HG02973 (cell line): ENCODE measurements around the gene KDM4C.
"Not testable (repeated sequence)": the region's sequence is repeated elsewhere in the genome, so short reads cannot be mapped to it uniquely, and the experiment has no call there.

Source experiments
- ATAC-seq: cut with Tn5 transposase; IDR thresholded peaks from one replicate; pipeline ENCODE4 v1.9.1; 2021; ENCODE audit warnings: moderate library complexity; ENCODE audit not compliant: unreplicated experiment

KDM4C gene

GRCh38 chr9:6802926-6803325 lies 45.2 kb downstream of the KDM4C start:
- no peak for ATAC-seq

DNA sequence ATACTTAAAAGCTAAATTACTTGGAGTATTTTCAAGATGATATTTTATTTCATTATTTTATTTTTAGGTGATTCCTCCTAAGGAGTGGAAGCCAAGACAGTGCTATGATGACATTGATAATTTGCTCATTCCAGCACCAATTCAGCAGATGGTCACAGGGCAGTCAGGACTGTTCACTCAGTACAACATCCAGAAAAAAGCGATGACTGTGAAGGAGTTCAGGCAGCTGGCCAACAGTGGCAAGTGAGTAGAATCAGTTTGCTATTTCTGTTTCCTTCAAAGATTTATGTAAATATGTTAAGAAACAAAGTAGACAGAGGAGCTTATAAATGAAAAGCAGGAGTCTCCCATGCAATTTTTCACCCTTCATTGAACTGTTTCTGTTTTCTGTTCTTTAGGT lies 47.8 kb downstream of the KDM4C start:
- ATAC-seq, result no peak

DNA sequence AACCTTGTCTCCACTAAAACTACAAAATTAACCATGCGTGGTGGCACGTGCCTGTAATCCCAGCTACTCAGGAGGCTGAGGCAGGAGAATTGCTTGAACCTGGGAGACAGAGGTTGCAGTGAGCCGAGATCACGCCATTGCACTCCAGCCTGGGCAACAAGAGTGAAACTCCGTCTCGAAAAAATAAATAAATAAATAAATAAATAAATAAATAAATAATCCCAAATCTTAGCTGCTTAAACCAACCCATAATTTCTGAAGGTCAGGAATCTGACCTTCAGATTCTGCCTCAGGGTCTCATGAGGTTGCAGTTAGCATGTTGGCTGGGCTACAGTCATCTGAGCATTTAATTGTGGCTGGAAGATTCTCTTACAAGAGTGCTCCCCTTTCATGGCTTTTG lies 48.5 kb downstream of the KDM4C start:
- not testable (repeated sequence) for ATAC-seq

- not testable (repeated sequence) for ATAC-seq
Observed at GRCh38 chr9:6807669-6808068, 49.9 kb downstream of the KDM4C start.

DNA sequence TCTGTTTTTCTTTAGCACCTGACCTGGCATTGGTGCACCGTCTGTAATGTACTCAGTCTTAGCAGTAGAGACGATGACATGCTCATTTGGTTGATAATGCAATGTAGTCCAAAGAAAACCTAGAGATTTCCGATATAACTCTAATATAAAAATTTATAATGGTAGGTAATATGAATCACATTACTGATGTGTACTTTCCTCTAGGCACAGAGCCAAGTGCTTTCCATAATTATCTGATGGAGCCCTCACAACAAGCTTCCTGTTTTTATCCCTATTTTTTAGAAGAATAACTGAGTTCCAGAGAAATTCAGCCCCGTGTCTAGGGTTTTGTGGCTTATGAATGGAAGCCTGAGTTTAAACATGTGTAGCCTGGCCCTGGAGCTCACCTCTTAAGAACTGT lies 53.7 kb downstream of the KDM4C start:
- ATAC-seq, result no peak

- ATAC-seq, result no peak
Observed at GRCh38 chr9:6816581-6816980, 58.8 kb downstream of the KDM4C start.

DNA sequence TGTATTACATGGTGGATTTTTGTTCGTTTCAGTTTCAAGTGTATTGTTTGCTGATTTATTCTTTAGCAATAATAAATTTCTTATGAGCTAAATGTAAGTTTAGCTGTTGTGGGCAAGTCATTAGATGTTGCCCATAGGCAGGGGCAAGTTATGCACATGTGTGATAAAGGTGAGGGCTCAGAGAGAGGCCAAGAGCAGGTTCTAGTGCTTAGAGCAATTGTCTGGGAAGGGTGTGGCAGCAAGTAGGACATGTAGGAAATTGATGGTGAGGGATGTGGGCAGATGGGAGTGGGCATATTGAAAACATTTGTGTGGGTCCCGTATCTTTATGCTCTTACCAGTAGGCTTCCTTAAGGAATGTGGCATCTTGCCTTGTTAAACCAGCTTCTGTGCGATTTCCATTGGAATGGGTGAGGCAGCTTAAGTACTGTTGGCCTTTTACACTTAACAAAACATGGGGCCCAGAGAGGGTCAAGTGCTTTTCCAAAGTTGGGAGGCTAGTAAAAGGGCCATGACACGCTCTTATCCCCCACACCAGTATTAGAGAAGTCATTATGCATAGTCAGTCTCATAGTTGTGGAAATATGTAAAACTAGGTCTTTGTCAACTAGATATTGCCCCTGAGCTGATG lies 60.6 kb downstream of the KDM4C start:
- ATAC-seq, result no peak

DNA sequence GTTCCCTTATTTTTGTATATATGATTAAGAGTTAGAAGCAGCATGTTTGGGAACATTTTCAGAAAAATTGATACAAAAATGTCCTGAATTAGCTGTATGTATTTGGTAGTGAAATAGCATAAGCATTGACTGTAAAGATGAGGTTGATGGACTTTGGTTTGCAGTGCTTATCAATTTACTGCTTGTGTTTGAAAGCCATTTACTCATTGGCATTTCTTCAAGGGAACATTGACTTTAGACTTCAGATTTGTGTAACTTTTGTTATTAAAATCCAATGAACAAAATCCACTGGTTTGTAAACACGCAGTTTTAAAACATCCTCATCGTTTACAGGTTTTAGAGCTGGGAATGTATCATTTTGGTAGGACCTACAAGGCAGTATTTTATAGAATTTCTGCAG lies 61.3 kb downstream of the KDM4C start:
- ATAC-seq, result no peak

DNA sequence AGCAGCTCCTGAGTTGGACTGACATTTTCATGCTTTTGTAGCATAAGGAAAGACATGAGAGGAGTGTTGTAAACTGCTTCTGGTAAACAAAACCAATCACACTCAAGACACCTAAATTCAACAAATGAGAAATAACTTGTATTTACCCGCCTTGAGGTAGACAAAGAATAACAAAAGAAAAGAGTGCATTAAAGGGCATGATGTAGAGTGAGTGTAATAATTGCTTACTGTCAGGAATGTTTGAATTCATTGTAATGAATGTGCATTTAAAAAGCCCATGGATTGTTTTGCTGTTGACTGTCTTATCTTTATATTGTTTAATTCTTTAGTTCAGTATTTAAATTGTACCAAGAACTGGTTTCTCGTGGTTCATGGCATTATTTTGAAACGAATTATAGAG lies 61.8 kb downstream of the KDM4C start:
- ATAC-seq, result no peak

DNA sequence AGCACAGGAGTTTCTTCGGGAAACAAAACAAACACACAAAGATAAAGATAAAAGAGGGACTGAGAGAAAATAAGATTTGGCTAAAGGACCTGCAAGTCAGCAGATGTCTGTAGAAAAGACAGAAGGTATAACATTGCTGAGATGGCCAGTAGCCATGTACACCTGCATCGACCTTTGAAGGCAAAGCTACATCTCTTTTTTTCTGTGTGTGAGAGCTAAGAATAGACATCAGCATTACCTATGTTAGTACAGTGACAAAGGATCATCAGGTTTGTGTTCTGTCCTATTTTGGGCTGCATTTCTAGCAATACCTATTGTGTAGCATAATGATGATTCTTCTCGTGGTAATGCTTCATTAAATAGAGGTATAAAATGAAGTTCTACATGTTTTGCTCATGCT lies 64.9 kb downstream of the KDM4C start:
- ATAC-seq, result no peak

GRCh38 chr9:6827439-6828145 lies 69.8 kb downstream of the KDM4C start:
- ATAC-seq, result no peak

GRCh38 chr9:6829027-6829426 lies 71.3 kb downstream of the KDM4C start:
- no peak for ATAC-seq

DNA sequence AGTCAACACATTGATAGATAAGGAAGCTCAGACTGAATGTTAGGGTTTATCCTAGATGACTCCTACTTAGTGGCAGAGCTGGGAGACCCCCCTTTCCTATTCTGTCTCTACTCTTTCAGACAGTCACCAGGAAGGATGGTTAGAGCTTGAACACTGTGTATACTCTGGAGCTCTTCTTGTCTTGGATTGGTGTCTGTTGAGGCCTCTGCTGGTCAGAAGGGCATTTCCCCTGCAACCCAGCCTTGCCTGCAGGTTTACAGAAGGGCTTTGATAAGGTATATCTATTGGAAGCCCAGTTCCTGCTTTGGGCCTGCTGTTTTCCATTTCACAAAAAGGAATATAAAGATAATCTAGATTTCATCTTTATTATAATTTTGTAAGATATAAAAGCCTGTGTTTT lies 71.8 kb downstream of the KDM4C start:
- ATAC-seq, result no peak

DNA sequence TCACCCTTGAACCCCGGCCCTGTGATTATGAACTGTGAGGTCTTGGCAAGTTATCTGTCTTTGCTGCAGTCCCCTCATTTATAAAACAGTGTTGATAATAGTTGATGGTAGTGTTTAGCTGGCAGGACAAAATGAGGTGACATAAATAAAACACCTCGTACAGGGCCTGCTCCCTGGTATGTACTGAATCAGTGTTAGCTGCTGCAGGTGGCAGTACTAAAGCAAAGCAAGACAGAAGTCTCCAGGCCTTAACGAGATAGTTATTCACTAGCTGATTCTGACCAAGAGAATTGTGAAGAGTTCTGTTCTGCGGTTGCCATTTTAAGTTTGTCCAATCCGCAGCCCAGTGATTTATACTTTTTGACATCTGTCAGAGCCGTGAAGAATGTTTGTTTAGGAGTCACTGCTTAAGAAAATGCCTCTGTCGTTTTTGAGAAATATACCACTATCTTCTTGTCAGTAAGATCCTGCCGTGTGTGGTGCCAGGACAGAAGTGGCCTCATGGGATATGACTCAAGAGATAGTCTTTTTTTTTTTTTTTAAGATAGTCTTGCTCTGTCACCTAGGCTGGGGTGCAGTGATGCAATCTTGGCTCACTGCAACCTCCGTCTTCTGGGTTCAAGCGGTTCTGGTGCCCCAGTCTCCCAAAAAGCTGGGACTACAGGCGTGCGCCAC lies 75.9 kb downstream of the KDM4C start:
- ATAC-seq, result no peak

DNA sequence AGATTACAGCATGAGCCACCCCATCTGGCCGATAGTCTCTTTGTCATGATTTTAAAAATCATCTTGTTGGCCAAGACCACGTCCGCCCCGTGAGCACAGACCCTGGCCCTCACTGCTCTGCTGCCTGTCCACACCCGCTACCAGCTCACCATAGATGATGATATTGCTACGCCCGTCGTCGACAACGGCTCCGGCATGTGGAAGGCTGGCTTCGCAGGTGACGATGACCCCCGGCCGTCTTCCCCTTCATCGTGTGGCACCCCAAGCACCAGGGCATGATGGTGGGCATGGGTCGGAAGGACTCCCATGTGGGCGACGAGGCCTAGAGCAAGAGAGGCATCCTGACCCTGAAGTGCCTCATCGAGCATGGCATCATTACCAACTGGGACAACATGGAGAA lies 76.5 kb downstream of the KDM4C start:
- no peak for ATAC-seq

DNA sequence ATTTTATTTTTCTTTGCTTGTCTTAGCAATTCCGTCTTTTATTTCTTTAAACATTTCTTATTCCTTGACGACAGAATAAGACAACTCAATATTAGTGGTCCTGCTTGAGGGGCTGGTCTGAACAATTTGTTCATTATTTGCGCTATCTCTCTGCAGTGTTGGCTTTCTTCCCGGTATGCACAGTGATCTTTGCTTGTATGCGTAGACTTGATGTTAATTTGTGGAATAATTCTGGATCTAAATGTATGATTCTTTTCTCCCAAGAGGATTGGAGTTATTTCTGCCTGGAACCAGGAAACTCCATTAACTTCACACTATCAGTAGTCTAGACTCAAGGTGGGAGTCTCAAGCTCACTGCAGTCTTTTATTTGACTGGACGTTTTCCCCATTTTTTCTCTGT lies 80.4 kb downstream of the KDM4C start:
- ATAC-seq, result no peak

DNA sequence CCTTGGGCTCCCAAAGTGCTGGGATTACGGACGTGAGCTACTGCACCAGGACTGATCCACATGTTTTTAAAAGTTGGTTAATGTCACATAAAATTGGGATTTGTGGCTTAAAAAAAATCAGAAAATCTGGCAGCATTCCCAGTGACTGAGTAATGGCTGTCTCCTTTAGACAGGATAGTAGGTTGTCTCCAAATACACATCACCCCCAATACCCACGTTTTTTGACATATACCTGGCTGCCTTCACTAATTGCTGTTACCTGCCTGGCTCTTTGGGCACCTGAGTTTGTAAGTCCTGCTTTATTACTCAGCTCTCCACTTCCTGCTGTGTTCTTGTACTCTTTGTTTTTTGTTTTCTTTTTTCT lies 84.8 kb downstream of the KDM4C start:
- no peak for ATAC-seq

DNA sequence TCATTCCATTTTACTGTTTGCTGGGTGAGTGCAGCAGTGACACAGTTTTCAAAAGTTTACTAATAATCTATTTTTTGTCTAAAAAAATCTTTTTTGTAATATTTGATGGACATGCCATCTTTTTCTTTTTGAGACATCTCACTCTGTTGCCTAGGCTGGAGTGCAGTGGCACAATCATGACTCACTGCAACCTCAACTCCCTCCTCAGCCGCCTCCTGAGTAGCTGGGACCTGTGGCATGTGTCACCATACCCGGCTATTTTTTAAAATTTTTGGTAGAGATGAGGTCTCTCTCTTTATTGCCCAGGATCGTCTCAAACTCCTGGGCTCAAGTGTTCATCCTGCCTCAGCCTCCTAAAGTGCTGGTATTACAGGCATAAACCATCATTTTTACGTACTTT lies 86.0 kb downstream of the KDM4C start:
- no peak for ATAC-seq

- ATAC-seq, result no peak
Observed at GRCh38 chr9:6844267-6844666, 86.5 kb downstream of the KDM4C start.

DNA sequence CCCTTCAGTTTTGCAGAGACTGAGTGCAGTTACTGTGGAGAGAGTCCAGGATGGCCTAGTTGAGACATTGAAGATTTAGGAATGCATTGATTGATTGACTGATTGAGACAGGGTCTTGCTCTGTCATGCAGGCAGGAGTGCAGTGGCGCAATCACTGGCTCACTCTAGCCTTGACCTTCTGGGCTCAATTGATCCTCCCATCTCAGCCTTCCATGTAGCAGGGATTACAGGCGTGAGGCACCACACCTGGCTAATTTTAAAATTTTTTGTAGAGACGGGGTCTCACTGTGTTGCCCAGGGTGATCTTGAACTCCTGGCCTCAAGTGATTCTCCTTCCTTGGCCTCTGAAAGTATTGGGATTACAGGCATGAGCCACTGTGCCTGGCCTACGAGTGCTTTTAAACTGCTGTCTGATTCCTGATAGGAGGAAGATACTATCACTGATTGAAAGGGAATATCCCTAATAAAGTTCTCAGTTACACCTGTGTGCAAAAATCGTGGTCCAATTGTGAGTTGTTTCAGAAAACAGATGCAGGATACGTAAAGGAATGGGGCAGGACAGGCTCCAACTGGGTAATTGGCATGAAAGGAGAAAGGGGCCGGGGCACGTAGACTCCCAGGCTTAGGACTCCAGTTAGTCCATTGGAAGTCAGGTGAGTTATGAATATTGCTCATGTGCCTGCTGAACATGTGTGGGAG lies 87.5 kb downstream of the KDM4C start:
- ATAC-seq, result no peak

GRCh38 chr9:6845880-6846279 lies 88.1 kb downstream of the KDM4C start:
- ATAC-seq, result no peak
